IPS DF 6.9 (cell line): ENCODE measurements around the gene TMEM128.
A peak's percentile ranks its signal among the peaks of the same experiment; 100 is the strongest.

ENCODE experiments used
- DNase-seq: peaks from one replicate; pipeline ENCODE4 v3.0.0-alpha.2; 2013; ENCODE audit warnings: low read depth, low spot score
- H3K27ac ChIP-seq: one replicate; pipeline ENCODE4 v1.5.1; 2013; ENCODE audit warnings: low read length, control low read depth
- H3K27me3 ChIP-seq: 2 replicates; pipeline ENCODE4 v1.6.1; 2013; ENCODE audit warnings: mild to moderate bottlenecking, low read length; ENCODE audit not compliant: control insufficient read depth, insufficient read depth
- H3K36me3 ChIP-seq: 2 replicates; pipeline ENCODE4 v1.6.1; 2013; ENCODE audit warnings: low read length; ENCODE audit not compliant: control insufficient read depth, insufficient read depth
- H3K4me1 ChIP-seq: 2 replicates; pipeline ENCODE4 v1.6.1; 2013; ENCODE audit warnings: low read length; ENCODE audit not compliant: control insufficient read depth, insufficient read depth
- H3K4me3 ChIP-seq: 2 replicates; pipeline ENCODE4 v1.5.1; 2013; ENCODE audit warnings: mild to moderate bottlenecking, low read length
- H3K9me3 ChIP-seq: 2 replicates; pipeline ENCODE4 v1.6.1; 2013; ENCODE audit warnings: low read length, inconsistent platforms; ENCODE audit not compliant: control insufficient read depth, insufficient read depth
- WGBS: extraction: QIAGEN DNeasy Blood & Tissue Kit; methylation state at CpG from one replicate; pipeline ENCODE4 v1.1.7; 2013; ENCODE audit warnings: mixed read lengths, missing lambda C conversion rate; ENCODE audit not compliant: insufficient read length, insufficient coverage; 5-methylcytosine and 5-hydroxymethylcytosine counted together

Gene TMEM128

GRCh38 chr4:4248029-4248884, at the start of gene TMEM128:
TSS of gene TMEM128 (minus strand) at chr4:4248223. CDS start at chr4:4248202, 21 bp downstream.
- Histone ChIP-seq H3K27me3 (no peaks in the 10 kb centered on the region), H3K4me3 (peak within 1 kb of the TSS; percentile 96), H3K27ac (no peak within 1 kb of the TSS), H3K4me1 (no peaks in the 10 kb centered on the region; the same call in 1 of the 2 replicates), H3K36me3 (peaks cover 11% of the 10 kb centered on the region; the same call in 1 of the 2 replicates), H3K9me3 (no peaks in the 10 kb centered on the region)
- WGBS: no CpG with 5 or more reads among the region's 62 CpGs
- DNase-seq: peak; percentile 91

DNA sequence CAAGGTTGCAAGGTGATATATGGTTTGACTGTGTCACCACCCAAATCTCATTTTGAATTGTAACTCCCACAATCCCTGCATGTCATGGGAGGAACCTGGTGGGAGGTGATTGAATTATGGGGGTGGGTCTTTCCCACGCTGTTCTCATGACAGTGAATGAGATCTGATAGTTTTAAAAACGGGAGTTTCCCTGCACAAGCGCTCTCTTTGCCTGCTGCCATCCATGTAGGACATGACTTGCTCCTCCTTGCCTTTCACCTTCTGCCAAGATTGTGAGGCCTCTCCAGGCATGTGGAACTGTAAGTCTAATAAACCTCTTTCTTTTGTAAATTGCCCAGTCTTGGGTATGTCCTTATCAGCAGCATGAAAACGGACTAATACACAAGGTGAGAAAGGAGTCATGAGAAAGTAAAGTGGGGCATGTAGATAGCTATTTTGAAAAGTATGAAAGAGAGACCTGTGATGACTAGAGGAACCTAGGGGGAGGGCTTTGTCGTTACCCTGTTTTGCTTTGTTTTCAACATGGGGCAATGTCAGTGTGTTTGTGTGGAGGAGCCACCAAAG, 48.3 kb upstream of the TMEM128 start:
- Histone ChIP-seq H3K4me1 (no peaks in the 10 kb centered on the region), H3K27ac (no peak overlapping the region), H3K4me3 (no peak overlapping the region), H3K36me3 (peaks cover 6% of the 10 kb centered on the region; the same call in 1 of the 2 replicates), H3K27me3 (no peaks in the 10 kb centered on the region), H3K9me3 (no peaks in the 10 kb centered on the region)
- no peak for DNase-seq
- WGBS: no CpG with 5 or more reads among the region's 5 CpGs

GRCh38 chr4:4293279-4293678, 45.3 kb upstream of the TMEM128 start:
- no CpG with 5 or more reads among the region's 3 CpGs for WGBS
- Histone ChIP-seq H3K27ac (no peak overlapping the region), H3K27me3 (no peaks in the 10 kb centered on the region), H3K36me3 (no peaks in the 10 kb centered on the region), H3K4me1 (no peaks in the 10 kb centered on the region; the same call in 1 of the 2 replicates), H3K4me3 (no peak overlapping the region), H3K9me3 (no peaks in the 10 kb centered on the region)
- DNase-seq: no peak

- Histone ChIP-seq H3K36me3 (peaks cover 4% of the 10 kb centered on the region; the same call in 1 of the 2 replicates), H3K27me3 (no peaks in the 10 kb centered on the region), H3K4me1 (no peaks in the 10 kb centered on the region; the same call in 1 of the 2 replicates), H3K9me3 (no peaks in the 10 kb centered on the region), H3K4me3 (peak within 1 kb of the TSS; percentile 96), H3K27ac (no peak within 1 kb of the TSS)
- no CpG with 5 or more reads among the region's 77 CpGs for WGBS
- DNase-seq: peak; percentile 77
These were observed 42.2 kb upstream of the TMEM128 start, which contains the start of the genes LYAR and ZBTB49 for GRCh38 chr4:4289941-4290850. TSS of gene LYAR (minus strand) at chr4:4290154. CDS start at chr4:4283742, 6,412 bp downstream. TSS of gene ZBTB49 (plus strand) at chr4:4290251. CDS start at chr4:4299946, 9,695 bp downstream.

DNA sequence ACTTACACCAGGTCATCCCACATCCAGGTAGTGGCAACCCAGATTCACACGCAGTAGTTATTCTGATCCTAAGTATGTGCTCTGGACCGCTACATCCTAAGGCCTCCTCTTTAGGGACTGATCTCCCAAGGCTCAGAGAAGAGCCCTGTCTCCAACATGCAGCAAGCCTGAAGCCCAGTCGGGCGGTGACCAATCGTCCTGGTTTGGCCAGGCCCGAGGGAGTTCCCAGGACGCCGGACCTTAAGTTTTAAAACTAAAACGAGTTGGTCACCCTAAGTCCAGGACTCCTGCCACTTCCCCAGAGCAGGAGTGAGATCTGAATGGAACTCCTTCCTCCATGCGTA, 41.5 kb upstream of the TMEM128 start:
- peaks cover 9% of the 10 kb centered on the region; the same call in 1 of the 2 replicates for H3K36me3 ChIP-seq
- no CpG with 5 or more reads among the region's 10 CpGs for WGBS
- H3K4me3 ChIP-seq: peak overlapping the region; percentile 96
- H3K27me3 ChIP-seq: no peaks in the 10 kb centered on the region
- H3K9me3 ChIP-seq: no peaks in the 10 kb centered on the region
- no peaks in the 10 kb centered on the region; the same call in 1 of the 2 replicates for H3K4me1 ChIP-seq
- H3K27ac ChIP-seq: no peak overlapping the region
- no peak for DNase-seq

DNA sequence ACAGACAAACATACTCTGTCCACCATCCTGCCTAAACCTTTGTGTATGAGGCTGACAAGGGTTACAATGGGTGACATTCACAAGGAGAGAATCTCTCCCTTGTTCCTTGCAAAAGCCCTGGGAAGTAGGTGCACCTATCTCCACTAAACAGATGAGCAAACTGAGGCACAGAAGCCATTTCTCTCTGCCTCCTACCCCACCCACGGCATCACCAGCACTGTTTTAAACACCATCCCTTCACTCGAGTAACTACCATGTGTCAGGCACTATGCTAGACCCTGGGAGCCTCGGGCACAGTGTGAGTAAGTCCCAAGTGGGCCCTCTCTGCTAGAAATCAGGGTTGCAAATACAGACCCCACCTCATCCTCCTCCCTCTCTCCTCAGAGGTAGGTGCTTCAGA, 41.0 kb upstream of the TMEM128 start:
- WGBS: no CpG with 5 or more reads among the region's 3 CpGs
- Histone ChIP-seq H3K4me1 (no peaks in the 10 kb centered on the region; the same call in 1 of the 2 replicates), H3K27me3 (no peaks in the 10 kb centered on the region), H3K27ac (no peak overlapping the region), H3K9me3 (no peaks in the 10 kb centered on the region), H3K4me3 (peak overlapping the region; percentile 96; the same call in 1 of the 2 replicates), H3K36me3 (peaks cover 9% of the 10 kb centered on the region; the same call in 1 of the 2 replicates)
- DNase-seq: no peak

DNA sequence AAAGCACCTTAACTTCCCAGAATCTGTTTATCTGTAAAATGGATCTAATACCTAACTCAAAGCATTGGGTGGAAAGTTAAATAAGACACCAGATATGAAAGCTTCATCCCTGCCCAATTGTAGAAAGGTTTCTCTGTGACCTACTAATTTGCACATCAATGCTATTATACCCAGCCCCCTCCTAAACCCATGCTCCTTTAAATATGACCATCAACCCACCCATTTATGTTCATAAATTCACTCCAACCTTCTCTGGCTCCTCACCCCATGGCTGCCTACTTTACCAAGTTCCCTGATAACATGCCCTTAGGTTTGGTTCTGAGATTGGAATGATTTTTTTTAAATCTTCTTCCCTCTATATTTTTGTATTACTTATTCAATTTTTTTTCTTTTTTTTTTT, 40.1 kb upstream of the TMEM128 start:
- Histone ChIP-seq H3K27me3 (no peaks in the 10 kb centered on the region), H3K9me3 (no peaks in the 10 kb centered on the region), H3K4me3 (no peak overlapping the region), H3K36me3 (peaks cover 9% of the 10 kb centered on the region; the same call in 1 of the 2 replicates), H3K4me1 (no peaks in the 10 kb centered on the region; the same call in 1 of the 2 replicates), H3K27ac (no peak overlapping the region)
- DNase-seq: no peak

DNA sequence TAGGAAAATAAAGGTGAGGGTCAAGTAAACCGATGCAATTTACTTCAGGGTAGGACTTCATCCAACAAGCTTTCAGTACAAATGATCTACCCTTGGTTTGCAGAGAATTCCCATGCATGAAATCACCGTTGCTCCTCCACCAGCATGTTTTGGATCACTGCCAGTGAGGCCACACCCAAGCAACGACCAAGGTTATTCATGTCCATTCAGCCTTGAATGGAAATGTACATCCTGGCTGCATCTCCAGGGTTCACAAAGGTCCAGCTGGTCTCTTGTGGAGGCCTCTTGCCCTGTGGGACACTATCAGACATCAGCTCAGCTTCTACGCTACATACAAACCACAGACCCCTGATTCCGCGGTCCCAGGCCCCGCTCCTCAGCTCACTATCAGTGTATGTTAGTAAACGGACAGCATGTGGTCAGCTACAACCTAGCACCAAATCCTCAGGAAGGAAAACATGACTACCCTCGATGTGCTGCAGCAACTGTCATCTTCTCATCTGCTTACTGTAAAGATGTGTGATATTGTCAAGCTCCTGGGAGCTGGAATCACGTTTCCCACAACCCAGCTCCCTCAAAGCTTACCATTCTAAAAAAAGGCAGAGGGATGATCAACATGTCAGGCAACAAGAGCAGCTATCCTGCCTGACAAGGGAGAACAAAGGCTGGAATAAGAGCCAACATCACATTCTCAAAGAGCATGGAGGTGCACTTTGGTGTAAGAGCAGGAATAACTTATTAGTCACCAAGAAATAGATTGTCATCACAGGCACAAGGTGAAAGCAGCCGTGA, 37.0 kb upstream of the TMEM128 start:
- no peaks in the 10 kb centered on the region for H3K9me3 ChIP-seq
- H3K4me1 ChIP-seq: no peaks in the 10 kb centered on the region; the same call in 1 of the 2 replicates
- no CpG with 5 or more reads among the region's 11 CpGs for WGBS
- DNase-seq: no peak
- H3K27me3 ChIP-seq: no peaks in the 10 kb centered on the region
- peaks cover 17% of the 10 kb centered on the region; the same call in 1 of the 2 replicates for H3K36me3 ChIP-seq
- H3K4me3 ChIP-seq: no peak overlapping the region
- H3K27ac ChIP-seq: no peak overlapping the region

DNA sequence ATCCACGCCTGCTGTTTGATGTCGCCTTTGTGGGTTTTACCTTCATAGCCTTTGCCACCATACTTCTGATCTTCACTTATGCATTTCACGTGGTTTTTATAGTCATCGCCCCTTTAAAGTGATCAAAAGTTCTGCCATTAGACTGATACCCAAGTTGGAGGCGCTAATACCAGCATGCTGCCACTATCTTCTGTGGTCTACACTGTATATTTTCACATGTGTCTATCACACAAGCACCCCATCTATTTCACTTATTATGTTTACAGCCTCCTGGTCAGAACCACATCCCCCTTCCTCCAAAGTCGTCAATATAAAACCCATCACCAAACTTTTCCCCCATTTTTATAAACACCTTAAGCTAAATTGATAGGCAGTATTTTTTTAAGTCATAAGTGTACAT, 33.8 kb upstream of the TMEM128 start:
- H3K36me3 ChIP-seq: peaks cover 23% of the 10 kb centered on the region; the same call in 1 of the 2 replicates
- no peaks in the 10 kb centered on the region for H3K27me3 ChIP-seq
- no peak overlapping the region for H3K27ac ChIP-seq
- WGBS: 100% methylated on average over 1 of the region's 6 CpGs
- H3K9me3 ChIP-seq: no peaks in the 10 kb centered on the region
- no peak overlapping the region for H3K4me3 ChIP-seq
- no peak for DNase-seq
- H3K4me1 ChIP-seq: no peaks in the 10 kb centered on the region
